Activated naive CD4-positive, alpha-beta T cell treated with anti-CD3 and anti-CD28 coated beads, Interleukin-2, amount 10 ng/mL, durations not matched to agents 7 days and 5 days (primary cell): ENCODE data around the gene ACAP2.
"Not testable (repeated sequence)": the region's sequence is repeated elsewhere in the genome, so short reads cannot be mapped to it uniquely, and the experiment has no call there.

Experiments used
- CTCF ChIA-PET: fragments of 350-600 bp; sonication (Branson Sonifier 250); formaldehyde crosslinking; loops from one replicate; lab custom pipeline; 2021; ENCODE audit warnings: antibody characterized with exemption; lab: Charles Lee
- DNase-seq: peaks from one replicate; pipeline ENCODE4 v3.0.0-alpha.2; 2020
- H3K27ac Mint-ChIP-seq: one replicate; pipeline ENCODE4 v1.8.0; 2021; ENCODE audit warnings: mild to moderate bottlenecking, moderate library complexity, mixed read lengths
- H3K27me3 Mint-ChIP-seq: one replicate; pipeline ENCODE4 v1.8.0; 2021; ENCODE audit warnings: mild to moderate bottlenecking, mixed read lengths
- H3K36me3 Mint-ChIP-seq: one replicate; pipeline ENCODE4 v1.8.0; 2021; ENCODE audit warnings: mixed read lengths
- H3K4me1 Mint-ChIP-seq: one replicate; pipeline ENCODE4 v1.8.0; 2021; ENCODE audit warnings: mixed read lengths
- H3K4me3 Mint-ChIP-seq: one replicate; pipeline ENCODE4 v1.8.0; 2021; ENCODE audit warnings: mild to moderate bottlenecking, moderate library complexity, mixed read lengths
- H3K9me3 Mint-ChIP-seq: one replicate; pipeline ENCODE4 v1.8.0; 2021; ENCODE audit warnings: mixed read lengths

Gene ACAP2

DNA sequence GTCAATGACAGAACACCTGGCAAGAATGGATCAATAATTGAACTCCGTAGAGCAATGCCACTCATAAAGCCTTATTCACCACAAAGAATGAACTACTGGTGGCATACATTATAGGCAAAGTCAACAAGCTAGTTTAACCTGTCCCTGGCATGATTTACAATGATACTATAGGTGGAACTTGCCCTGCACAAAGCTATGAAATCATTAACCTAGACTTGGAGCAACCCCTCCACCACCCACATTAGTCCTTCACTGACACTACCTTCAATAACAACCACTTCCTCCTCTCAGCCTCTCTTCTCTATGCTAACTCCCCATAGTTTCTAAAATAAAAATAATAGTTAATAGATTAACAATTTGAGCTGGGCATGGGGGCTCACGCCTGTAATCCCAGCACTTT lies 54.4 kb downstream of the ACAP2 start:
- CTCF ChIA-PET: no interaction called here

DNA sequence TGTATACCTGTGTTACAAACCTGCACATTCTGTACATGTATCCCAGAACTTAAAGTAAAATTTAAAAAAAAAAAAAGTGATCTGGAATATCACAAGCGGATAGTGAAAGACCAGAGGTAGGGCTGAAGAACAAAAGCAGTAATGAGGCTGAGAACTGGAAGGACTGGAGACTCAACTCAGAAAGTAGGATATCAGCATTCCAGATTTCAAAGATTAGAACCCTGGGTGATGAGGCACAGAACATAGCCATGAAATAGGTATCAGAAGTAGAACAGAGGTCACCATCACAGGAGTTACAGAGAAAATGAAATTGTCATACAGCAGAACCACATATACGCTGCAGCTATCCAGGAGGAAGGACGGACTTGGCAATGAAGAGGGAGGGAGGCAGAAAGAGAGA lies 56.1 kb downstream of the ACAP2 start:
- no peaks in the 10 kb centered on the region for H3K9me3 Mint-ChIP-seq
- CTCF ChIA-PET: interaction anchor here (1.6 kb wide), 1 partner anchor 9 kb away, joined by 3 read pairs; no protein-coding TSS in a partner anchor
- H3K27me3 Mint-ChIP-seq: no peaks in the 10 kb centered on the region
- H3K36me3 Mint-ChIP-seq: peaks cover 18% of the 10 kb centered on the region
- H3K4me1 Mint-ChIP-seq: peaks cover 2% of the 10 kb centered on the region
- H3K27ac Mint-ChIP-seq: no peak overlapping the region
- no peak overlapping the region for H3K4me3 Mint-ChIP-seq
- no peak for DNase-seq

More for the DNA sequence above, 54.4 kb downstream of the ACAP2 start:
- Mint-ChIP-seq H3K36me3 (peaks cover 16% of the 10 kb centered on the region), H3K27ac (no peak overlapping the region), H3K27me3 (no peaks in the 10 kb centered on the region), H3K4me1 (peaks cover 2% of the 10 kb centered on the region), H3K4me3 (no peak overlapping the region), H3K9me3 (no peaks in the 10 kb centered on the region)
- DNase-seq: no peak

DNA sequence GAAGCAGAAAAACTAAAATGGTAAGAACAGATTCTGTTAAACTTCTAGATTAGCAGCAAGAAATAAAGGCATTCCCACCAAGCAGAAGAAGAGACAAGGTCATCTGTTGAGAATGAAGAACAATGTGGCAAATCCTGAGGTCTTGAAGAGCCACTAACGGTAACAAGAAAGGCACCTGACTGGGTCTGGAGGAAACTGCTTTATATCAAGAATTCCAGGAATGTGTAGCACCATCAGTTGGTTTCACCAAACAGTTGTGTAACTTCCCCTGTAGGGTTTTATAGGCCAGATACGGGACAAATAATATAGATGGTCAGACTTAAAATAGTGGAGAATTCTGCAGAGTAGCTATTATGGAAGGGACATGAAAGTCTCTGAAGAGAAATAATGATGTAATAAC lies 57.3 kb downstream of the ACAP2 start:
- no peaks in the 10 kb centered on the region for H3K9me3 Mint-ChIP-seq
- no peak overlapping the region for H3K27ac Mint-ChIP-seq
- no peak overlapping the region for H3K4me3 Mint-ChIP-seq
- CTCF ChIA-PET: interaction anchor here (1.6 kb wide), 1 partner anchor 10 kb away, joined by 3 read pairs; no protein-coding TSS in a partner anchor
- peaks cover 25% of the 10 kb centered on the region for H3K36me3 Mint-ChIP-seq
- DNase-seq: no peak
- H3K27me3 Mint-ChIP-seq: no peaks in the 10 kb centered on the region
- peaks cover 2% of the 10 kb centered on the region for H3K4me1 Mint-ChIP-seq

DNA sequence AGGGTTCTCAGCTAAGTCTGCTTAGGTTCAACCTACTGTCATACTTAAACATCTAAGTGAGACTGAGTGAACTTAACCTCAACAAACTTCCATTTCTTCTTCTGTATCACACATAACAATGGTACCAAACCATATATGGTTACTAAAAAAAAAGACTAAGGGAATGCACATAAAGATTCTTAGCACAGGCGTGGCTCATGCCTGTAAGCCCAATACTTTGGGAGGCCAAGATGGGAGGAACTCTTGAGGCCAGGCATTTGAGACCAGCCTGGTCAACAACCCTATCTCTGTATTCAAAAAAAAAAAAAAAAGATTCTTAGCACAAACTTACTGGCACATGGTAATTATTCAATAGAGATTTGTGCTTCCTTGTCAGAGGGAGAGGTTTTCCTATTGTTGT lies 57.9 kb downstream of the ACAP2 start:
- no peak for DNase-seq
- CTCF ChIA-PET: no interaction called here
- Mint-ChIP-seq H3K4me1 (peaks cover 2% of the 10 kb centered on the region), H3K27me3 (no peaks in the 10 kb centered on the region), H3K36me3 (peaks cover 23% of the 10 kb centered on the region), H3K27ac (no peak overlapping the region), H3K4me3 (no peak overlapping the region), H3K9me3 (no peaks in the 10 kb centered on the region)

DNA sequence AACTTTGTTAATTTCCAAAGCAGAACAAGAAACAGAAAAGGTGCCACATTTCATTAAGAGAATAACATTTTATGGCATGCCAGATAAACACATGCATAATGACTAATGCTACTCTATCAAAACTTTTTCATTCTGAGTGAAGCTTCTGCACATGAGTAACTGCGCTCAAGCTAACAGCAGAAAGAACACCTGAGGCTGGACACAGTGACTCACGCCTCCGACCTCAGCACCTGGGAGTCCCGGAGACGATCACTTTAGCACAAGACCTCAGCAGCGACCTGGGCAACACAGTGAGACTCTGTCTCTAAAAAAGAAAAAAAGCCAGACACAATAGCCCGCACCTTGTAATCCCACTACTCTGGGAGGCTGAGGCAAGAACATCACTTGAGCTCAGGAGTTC lies 70.6 kb downstream of the ACAP2 start:
- Mint-ChIP-seq H3K9me3 (no peaks in the 10 kb centered on the region), H3K4me1 (no peaks in the 10 kb centered on the region), H3K27ac (no peak overlapping the region), H3K27me3 (no peaks in the 10 kb centered on the region), H3K4me3 (no peak overlapping the region), H3K36me3 (peaks cover 33% of the 10 kb centered on the region)
- DNase-seq: no peak
- CTCF ChIA-PET: no interaction called here

DNA sequence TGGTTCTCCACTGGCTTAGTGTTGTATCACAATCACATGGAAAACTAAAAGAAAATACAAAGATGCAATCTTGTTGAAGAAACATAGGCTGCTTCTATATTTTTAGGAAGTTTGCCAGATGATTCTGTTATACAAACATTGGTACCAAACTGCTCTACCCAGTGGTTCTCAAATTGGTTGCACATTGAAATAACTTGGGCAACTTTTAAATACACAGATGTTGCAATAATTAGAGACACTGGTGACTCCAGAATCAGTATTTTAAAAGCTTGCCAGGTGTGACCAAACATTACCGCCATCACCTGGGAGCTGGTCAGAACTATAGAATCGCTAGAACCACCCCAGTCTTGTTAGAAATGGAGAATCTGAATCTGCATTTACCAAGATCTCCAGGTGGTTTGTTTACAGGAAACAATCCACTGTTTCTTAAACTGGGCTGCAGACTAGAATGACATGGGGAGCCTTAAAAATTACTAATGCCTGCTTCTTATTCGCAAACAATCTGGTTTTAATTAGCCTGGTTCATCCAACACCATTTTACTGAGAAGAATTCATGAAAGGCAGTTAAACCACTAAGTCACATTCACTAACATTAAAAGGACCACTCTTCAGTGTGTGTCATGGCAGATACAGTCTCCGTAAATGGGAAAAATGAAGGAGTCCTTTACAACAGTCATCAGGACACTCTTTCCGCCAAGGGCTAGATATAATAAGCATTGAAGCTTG lies 76.5 kb downstream of the ACAP2 start:
- Mint-ChIP-seq H3K27ac (no peak overlapping the region), H3K9me3 (no peaks in the 10 kb centered on the region), H3K27me3 (no peaks in the 10 kb centered on the region), H3K4me3 (no peak overlapping the region), H3K4me1 (no peaks in the 10 kb centered on the region), H3K36me3 (peaks cover 38% of the 10 kb centered on the region)
- DNase-seq: no peak
- CTCF ChIA-PET: no interaction called here

DNA sequence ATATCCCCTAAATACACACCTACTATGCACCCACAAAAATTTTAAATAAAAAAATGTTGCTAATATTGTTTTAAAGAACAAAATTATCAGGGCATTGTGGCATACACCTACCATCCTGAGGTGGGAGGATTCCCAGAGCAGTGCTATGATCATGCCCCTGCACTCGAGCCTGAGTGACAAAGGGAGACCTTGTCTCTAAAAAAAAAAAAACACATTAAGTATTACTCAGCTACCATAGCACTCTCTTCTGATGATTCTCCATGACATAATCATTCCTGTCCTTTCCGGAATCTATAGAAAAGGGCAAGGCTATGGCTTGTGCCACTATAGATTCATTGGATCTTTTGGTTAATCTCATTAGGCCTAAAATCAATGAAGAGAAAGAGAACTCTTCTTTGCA lies 77.4 kb downstream of the ACAP2 start:
- no peak for DNase-seq
- CTCF ChIA-PET: no interaction called here
- Mint-ChIP-seq H3K27ac (no peak overlapping the region), H3K4me1 (no peaks in the 10 kb centered on the region), H3K36me3 (peaks cover 34% of the 10 kb centered on the region), H3K9me3 (no peaks in the 10 kb centered on the region), H3K27me3 (no peaks in the 10 kb centered on the region), H3K4me3 (no peak overlapping the region)

DNA sequence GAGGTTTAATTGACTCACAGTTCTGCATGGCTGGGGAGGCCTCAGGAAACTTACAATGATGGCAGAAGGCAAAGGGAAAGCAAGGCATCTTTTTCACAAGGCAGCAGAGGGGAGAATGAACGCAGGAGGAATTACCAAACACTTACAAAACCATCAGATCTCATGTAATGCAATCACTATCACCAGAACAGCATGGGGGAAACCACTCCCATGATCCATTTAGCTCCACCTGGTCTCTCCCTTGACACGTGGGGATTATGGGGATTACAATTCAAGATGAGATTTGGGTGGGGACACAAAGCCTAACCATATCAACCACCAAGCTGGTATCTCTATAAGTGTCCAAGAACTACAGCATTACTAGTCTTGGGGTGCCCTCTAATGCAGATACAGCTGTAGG lies 85.0 kb downstream of the ACAP2 start:
- H3K4me1 Mint-ChIP-seq, H3K27me3 Mint-ChIP-seq, DNase-seq, H3K4me3 Mint-ChIP-seq, H3K27ac Mint-ChIP-seq, CTCF ChIA-PET, H3K9me3 Mint-ChIP-seq: not testable (repeated sequence)
- H3K36me3 Mint-ChIP-seq: peaks cover 44% of the 10 kb centered on the region

DNA sequence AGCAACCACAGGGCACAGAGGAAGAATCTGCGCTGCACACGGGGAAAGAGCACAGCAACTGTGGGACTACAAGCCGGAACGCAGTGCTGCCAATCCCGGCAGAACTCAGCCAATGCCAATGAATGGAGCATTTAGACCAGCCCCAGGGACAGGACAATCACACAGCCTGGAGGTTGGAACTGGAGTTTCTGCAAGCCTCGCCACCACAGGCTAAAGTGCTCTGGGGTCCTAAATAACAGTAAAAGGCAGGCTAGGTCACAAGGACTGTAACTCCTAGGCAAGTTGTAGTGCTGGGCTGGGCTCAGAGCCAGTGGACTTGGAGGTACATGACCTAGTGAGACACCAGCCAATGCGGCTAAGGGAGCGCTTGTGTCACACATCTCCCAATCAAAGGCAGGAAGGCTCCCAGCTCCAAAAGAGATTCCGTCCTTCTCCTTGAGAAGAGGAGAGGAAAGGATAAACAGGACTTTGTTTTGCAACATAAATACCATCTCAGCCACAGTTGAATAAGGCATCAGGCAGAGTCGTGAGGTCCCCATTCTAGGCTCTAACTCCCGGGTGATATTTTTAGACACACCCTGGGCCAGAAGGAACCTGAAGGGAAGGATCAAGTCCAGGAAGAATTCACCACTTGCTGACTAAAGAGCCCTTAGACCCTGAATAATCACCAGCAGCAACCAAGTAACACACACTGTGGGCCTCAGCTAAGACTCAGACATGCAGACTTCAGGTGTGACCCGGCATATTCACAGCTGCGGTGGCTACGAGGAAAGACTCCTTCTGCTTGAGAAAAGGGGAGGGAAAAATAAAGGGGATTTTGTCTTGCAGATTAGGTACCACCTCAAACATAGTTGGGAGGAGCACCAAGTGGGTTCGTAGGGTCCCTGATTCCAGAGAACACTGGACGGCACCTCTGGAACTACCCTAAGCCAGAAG lies 86.4 kb downstream of the ACAP2 start:
- H3K27ac Mint-ChIP-seq: no peak overlapping the region
- peaks cover 36% of the 10 kb centered on the region for H3K36me3 Mint-ChIP-seq
- H3K4me1 Mint-ChIP-seq: peaks cover 3% of the 10 kb centered on the region
- H3K9me3 Mint-ChIP-seq: no peaks in the 10 kb centered on the region
- CTCF ChIA-PET: no interaction called here
- no peaks in the 10 kb centered on the region for H3K27me3 Mint-ChIP-seq
- DNase-seq: no peak
- no peak overlapping the region for H3K4me3 Mint-ChIP-seq

DNA sequence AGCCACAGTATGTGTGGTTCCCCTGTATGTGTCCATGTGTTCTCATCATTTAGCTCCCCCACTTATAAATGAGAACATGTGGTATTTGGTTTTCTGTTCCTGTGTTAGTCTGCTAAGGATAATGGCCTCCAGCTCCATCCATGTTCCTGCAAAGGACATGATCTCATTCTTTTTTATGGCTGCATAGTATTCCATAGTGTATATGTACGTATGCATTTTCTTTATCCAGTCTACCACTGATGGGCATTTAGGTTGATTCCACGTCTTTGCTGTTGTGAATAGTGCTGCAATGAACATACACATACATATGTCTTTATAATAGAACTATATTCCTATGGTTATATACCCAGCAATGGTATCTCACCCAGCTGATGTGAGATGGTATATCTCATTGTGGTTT lies 88.8 kb downstream of the ACAP2 start:
- DNase-seq, CTCF ChIA-PET, H3K4me1 Mint-ChIP-seq, H3K27ac Mint-ChIP-seq, H3K4me3 Mint-ChIP-seq, H3K27me3 Mint-ChIP-seq, H3K9me3 Mint-ChIP-seq: not testable (repeated sequence)
- H3K36me3 Mint-ChIP-seq: peaks cover 33% of the 10 kb centered on the region

DNA sequence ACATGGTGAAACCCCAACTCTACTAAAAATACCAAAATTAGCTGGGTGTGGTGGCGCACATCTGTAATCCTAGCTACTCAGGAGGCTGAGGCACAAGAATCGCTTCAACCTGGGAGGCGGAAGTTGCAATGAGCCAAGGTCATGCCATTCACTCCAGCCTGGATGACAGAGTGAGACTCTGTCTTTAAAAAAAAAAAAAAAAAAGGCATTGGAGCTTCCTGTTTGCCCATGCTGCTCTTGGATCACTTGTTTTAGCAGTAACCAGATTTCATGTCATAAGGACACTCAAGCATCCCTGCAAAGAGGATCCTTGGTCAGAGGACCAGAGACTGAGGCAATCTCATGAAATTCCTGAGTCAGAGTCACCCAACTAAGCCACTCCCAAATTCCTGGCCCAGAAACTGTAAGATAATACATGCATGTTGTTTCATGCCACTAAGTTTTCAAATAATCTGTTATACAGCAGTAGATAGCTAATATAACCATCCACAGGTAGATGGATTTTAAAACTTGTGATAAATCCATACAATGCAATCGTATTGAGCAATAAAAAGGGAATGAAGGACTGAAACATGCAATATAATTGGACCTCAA lies 89.8 kb downstream of the ACAP2 start:
- H3K4me3 Mint-ChIP-seq: no peak overlapping the region
- no peaks in the 10 kb centered on the region for H3K9me3 Mint-ChIP-seq
- CTCF ChIA-PET: no interaction called here
- no peak overlapping the region for H3K27ac Mint-ChIP-seq
- no peak for DNase-seq
- H3K4me1 Mint-ChIP-seq: no peaks in the 10 kb centered on the region
- H3K27me3 Mint-ChIP-seq: no peaks in the 10 kb centered on the region
- peaks cover 37% of the 10 kb centered on the region for H3K36me3 Mint-ChIP-seq

DNA sequence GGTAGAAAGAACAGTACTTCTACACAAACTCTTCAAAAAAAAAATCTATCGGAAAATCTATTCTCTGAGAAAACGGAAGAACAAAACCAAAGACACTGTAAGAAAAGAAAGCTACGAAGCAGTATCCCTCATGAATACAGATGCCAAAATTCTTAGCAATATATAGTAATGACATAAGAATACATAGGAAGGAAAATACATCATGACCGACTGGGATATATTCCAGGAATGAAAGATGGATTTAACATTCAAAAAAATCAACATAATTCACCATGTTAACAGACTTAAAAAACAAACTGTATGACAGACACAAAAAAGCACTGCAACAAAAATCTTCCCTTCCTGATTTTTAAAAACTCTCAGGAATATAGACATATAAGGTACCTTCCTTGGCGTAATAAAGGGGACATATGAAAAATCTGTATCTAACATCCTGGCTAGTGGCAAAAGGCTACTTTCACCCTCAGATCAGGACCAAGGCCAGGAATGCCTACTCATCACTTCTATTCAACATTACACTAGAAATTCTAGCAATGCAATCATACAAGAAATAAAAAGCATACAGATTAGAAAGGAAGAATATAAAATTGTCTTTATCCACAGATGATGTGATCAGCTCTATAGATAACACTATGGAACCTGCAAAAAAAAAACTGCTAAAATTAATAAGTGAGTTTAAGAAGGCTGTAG lies 94.2 kb downstream of the ACAP2 start:
- no peak for DNase-seq
- H3K9me3 Mint-ChIP-seq: no peaks in the 10 kb centered on the region
- CTCF ChIA-PET: no interaction called here

DNA sequence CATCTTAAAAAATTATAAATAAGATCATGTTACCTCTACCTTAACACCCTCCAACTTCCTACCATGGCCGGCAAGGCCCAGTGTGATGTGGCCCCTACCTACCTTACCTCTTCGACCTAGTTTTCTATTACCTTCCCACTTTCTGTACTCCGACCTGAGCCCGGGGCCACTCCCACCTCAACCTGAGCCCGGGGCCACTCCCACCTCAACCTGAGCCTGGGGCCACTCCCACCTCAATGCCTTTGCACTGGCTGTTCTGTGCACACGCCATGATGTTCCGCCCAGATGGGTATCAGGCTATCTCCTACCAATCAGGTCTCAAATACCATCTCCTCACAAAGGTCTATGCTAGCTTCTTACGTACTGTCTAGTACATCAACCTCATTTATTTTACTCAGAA lies 105.1 kb downstream of the ACAP2 start:
- no peaks in the 10 kb centered on the region for H3K9me3 Mint-ChIP-seq
- H3K27me3 Mint-ChIP-seq: no peaks in the 10 kb centered on the region
- no peak overlapping the region for H3K4me3 Mint-ChIP-seq
- no peak overlapping the region for H3K27ac Mint-ChIP-seq
- no peak for DNase-seq
- CTCF ChIA-PET: no interaction called here
- H3K4me1 Mint-ChIP-seq: peaks cover 2% of the 10 kb centered on the region
- peaks cover 19% of the 10 kb centered on the region for H3K36me3 Mint-ChIP-seq

More for the DNA sequence above, 94.2 kb downstream of the ACAP2 start:
- no peak overlapping the region for H3K4me3 Mint-ChIP-seq
- H3K27me3 Mint-ChIP-seq: no peaks in the 10 kb centered on the region
- peaks cover 22% of the 10 kb centered on the region for H3K36me3 Mint-ChIP-seq
- no peak overlapping the region for H3K27ac Mint-ChIP-seq
- no peaks in the 10 kb centered on the region for H3K4me1 Mint-ChIP-seq

DNA sequence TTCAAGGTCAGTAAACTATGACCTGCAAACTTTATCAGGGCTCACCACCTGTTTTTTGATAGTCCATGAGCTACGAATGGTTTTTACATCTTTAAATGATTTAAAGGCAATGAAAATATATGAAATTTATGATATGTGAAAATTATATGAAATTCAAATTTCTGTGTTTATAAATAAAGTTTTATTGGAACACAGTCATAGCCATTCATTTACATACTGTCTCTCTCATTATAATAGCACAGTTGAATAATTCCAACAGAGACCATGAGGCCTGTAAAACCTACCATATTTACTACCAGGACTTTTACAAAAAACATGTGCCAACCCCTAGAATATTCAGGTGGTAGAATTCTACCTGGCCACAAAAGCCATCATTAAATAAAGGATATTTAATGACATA lies 107.9 kb downstream of the ACAP2 start:
- Mint-ChIP-seq H3K4me3 (no peak overlapping the region), H3K36me3 (peaks cover 23% of the 10 kb centered on the region), H3K9me3 (no peaks in the 10 kb centered on the region), H3K27ac (no peak overlapping the region), H3K4me1 (peaks cover 2% of the 10 kb centered on the region), H3K27me3 (no peaks in the 10 kb centered on the region)
- CTCF ChIA-PET: no interaction called here
- no peak for DNase-seq
